GM19324 (cell line): ENCODE measurements around the gene ZMPSTE24.

ENCODE experiments used
- ATAC-seq: cut with Tn5 transposase; IDR thresholded peaks from one replicate; pipeline ENCODE4 v1.9.1; 2021; ENCODE audit warnings: mild to moderate bottlenecking, moderate library complexity; ENCODE audit not compliant: unreplicated experiment, low FRiP score

The ZMPSTE24 gene

GRCh38 chr1:40257313-40257687, 736 bp upstream of the ZMPSTE24 start:
- ATAC-seq = peak; percentile 16

- ATAC-seq = no peak
Measured at GRCh38 chr1:40258445-40258769, 371 bp downstream of the ZMPSTE24 start.

DNA sequence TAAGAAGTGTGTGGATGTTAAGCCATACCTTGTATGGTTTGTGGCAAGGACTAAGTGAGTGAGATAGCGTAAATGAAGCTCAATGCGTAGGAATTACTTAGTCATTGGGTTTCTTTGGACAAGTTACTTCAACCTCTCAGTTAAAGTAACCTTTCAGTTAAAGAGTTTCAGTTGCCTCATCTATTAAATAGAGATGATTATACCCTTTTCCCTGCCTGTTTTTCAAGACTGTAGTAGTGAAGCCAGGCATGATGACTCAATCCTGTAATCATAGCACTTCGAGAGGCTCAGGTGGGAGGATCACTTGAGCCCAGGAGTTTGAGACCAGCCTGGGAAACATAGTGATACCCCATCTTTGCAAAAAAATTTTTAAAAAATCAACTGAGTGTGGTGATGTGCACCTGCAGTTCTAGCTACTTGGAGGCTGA, 6.3 kb downstream of the ZMPSTE24 start:
- ATAC-seq = no peak

- no peak for ATAC-seq
Measured at GRCh38 chr1:40265298-40265697, 7.3 kb downstream of the ZMPSTE24 start.

GRCh38 chr1:40265919-40266318, 7.9 kb downstream of the ZMPSTE24 start:
- no peak for ATAC-seq

- no peak for ATAC-seq
Measured at GRCh38 chr1:40266786-40267535, 8.9 kb downstream of the ZMPSTE24 start.

GRCh38 chr1:40267767-40268187, 9.7 kb downstream of the ZMPSTE24 start:
- no peak for ATAC-seq

- no peak for ATAC-seq
Measured at GRCh38 chr1:40268211-40268610, 10.2 kb downstream of the ZMPSTE24 start.

- ATAC-seq = no peak
Measured at GRCh38 chr1:40270152-40270834, 12.3 kb downstream of the ZMPSTE24 start.

- no peak for ATAC-seq
Measured at GRCh38 chr1:40272653-40273213, 14.7 kb downstream of the ZMPSTE24 start.

GRCh38 chr1:40273547-40274166, 15.6 kb downstream of the ZMPSTE24 start:
- ATAC-seq = no peak

- ATAC-seq = no peak
Measured at GRCh38 chr1:40274331-40274730, 16.3 kb downstream of the ZMPSTE24 start.

- ATAC-seq = no peak
Measured at GRCh38 chr1:40276122-40276521, 18.1 kb downstream of the ZMPSTE24 start.

- ATAC-seq = no peak
Measured at GRCh38 chr1:40281853-40282252, 23.8 kb downstream of the ZMPSTE24 start.

DNA sequence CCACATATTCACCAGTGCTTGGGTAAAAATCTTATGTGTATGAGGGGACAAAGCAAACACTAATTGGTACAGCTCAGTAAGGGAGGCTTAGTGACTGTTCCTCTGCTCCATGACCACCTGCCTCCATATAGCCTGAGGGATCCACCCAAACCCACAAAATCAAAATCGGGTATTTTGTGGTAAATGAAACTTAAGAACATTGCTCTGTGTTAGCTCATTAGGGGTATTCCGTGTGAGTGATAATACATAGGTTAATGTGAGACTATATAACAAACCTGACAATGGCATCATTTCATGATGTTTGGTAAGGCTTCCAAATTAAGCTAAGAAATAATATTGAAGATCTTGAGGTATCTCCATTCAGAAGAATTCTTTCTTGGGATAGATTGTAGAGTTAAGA, 33.3 kb downstream of the ZMPSTE24 start:
- no peak for ATAC-seq

GRCh38 chr1:40299366-40300248, 41.6 kb downstream of the ZMPSTE24 start:
- ATAC-seq = no peak

DNA sequence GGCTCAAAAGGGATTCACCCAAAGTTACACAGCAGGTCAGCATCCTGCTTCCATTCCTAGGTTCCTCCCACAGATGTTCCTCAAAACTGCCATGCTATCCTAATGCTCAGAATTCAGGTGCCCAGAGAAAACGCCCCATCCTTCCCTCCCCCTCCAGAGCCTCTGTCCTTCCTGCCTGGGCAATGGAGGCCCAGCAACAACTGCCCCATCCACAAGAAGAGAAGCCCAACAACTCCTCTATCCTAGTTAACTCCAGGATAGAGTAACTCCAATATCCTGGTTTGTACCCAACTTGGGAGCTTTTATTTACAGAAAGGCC, 42.2 kb downstream of the ZMPSTE24 start:
- ATAC-seq = no peak

DNA sequence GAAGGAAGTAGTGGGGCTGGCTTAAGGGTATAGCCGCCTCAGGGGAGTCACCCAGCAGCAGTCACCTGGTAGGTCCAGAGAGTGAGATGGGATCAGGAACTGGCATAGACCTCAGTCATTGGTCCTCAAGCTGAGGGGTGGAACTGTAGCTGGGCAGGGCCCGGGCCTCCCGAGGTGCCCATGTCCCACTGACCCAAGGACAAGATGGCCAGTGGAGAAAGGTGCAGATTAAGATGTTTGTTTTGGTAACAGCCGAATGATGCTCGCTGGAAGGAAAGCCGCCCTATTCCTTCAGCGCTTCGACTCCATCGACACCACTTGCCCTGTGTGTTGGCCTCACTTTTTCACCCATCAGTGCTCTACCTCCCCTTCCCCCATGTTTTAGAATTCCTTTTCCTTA, 42.6 kb downstream of the ZMPSTE24 start:
- ATAC-seq = no peak

GRCh38 chr1:40301066-40301465, 43.0 kb downstream of the ZMPSTE24 start:
- ATAC-seq = no peak

- ATAC-seq = no peak
Measured at GRCh38 chr1:40301541-40302299, 43.7 kb downstream of the ZMPSTE24 start.
